Endodermal cell (in vitro differentiated cells): Measurements from ENCODE around the gene ACVR1C. TPM values are rescaled to one million over a fixed set of nuclear protein-coding genes. Genes with fewer than 3 reads are reported as not detected.
A peak's percentile ranks its signal among the peaks of the same experiment; 100 is the strongest.

Experiments used
- DNase-seq: peaks from one replicate; pipeline ENCODE4 v3.0.0-alpha.2; 2017
- H3K27ac ChIP-seq: 2 replicates; pipeline ENCODE4 v1.5.1; 2013; ENCODE audit warnings: mild to moderate bottlenecking, low read depth, low read length, moderate library complexity
- H3K27me3 ChIP-seq: 2 replicates; pipeline ENCODE4 v1.6.1; 2013; ENCODE audit warnings: mild to moderate bottlenecking, low read length, moderate library complexity; ENCODE audit not compliant: insufficient read depth, control insufficient read depth, poor library complexity, severe bottlenecking
- H3K36me3 ChIP-seq: 2 replicates; pipeline ENCODE4 v1.7.0; 2013; ENCODE audit warnings: mild to moderate bottlenecking, low read length, moderate library complexity; ENCODE audit not compliant: control insufficient read depth, insufficient read depth
- H3K4me1 ChIP-seq: one replicate; pipeline ENCODE4 v1.7.0; 2013; ENCODE audit warnings: low read length; ENCODE audit not compliant: control insufficient read depth, insufficient read depth
- H3K4me3 ChIP-seq: 2 replicates; pipeline ENCODE4 v1.5.1; 2013; ENCODE audit warnings: mild to moderate bottlenecking, low read length, moderate library complexity
- H3K9ac ChIP-seq: 2 replicates; pipeline ENCODE4 v1.6.1; 2013; ENCODE audit warnings: mild to moderate bottlenecking, low read length, moderate library complexity; ENCODE audit not compliant: poor library complexity, severe bottlenecking; ENCODE audit errors: extremely low read depth
- H3K9me3 ChIP-seq: 2 replicates; pipeline ENCODE4 v1.6.1; 2013; ENCODE audit warnings: mild to moderate bottlenecking, low read length, moderate library complexity; ENCODE audit not compliant: control insufficient read depth
- H3K27ac Mint-ChIP-seq: 2 replicates; pipeline ENCODE4 v1.8.0; 2020; ENCODE audit warnings: mixed read lengths
- H3K27me3 Mint-ChIP-seq: 2 replicates; pipeline ENCODE4 v1.8.0; 2021; ENCODE audit warnings: mild to moderate bottlenecking, mixed read lengths; ENCODE audit not compliant: insufficient read depth
- H3K36me3 Mint-ChIP-seq: 2 replicates; pipeline ENCODE4 v1.8.0; 2020; ENCODE audit warnings: low read depth, mixed read lengths
- H3K4me1 Mint-ChIP-seq: 2 replicates; pipeline ENCODE4 v1.8.0; 2020; ENCODE audit warnings: mixed read lengths
- H3K4me3 Mint-ChIP-seq: 2 replicates; pipeline ENCODE4 v1.8.0; 2020; ENCODE audit warnings: mild to moderate bottlenecking, moderate library complexity, mixed read lengths
- H3K9me3 Mint-ChIP-seq: 2 replicates; pipeline ENCODE4 v1.8.0; 2020; ENCODE audit warnings: mild to moderate bottlenecking, mixed read lengths
- WGBS, 2 experiments: methylation state at CpG; one replicate each; pipeline versions ENCODE4 v1.1.5 to v1.1.7; 2013; ENCODE audit warnings: missing lambda C conversion rate in 2 of 2, mixed read lengths in 1 of 2; ENCODE audit not compliant: insufficient coverage in 1 of 2, insufficient read length in 1 of 2; 5-methylcytosine and 5-hydroxymethylcytosine counted together
- total RNA-seq, 2 donors: library from RNA; stranded (reverse); fragmentation: NEBNext Ultra II Directional in 1 of 2; extraction: Animal tissue kit (Norgen Biotek cat#: 25700) in 1 of 2; gene quantifications; 2 replicates in 1 of 2; 3 replicates in 1 of 2; pipeline ENCODE4 v1.2.1, GENCODE V29; 2021
- TF ChIP-seq, protein P1 (sequence below): fragments of 200-600 bp; sonication (generic); conservative IDR thresholded peaks from 2 replicates; pipeline ENCODE4 v1.5.0; 2021; ENCODE audit warnings: antibody characterized with exemption, mild to moderate bottlenecking

ACVR1C gene
- total RNA-seq, 2 donors from 2014 or later, result 0.59 to 0.69 TPM

DNA sequence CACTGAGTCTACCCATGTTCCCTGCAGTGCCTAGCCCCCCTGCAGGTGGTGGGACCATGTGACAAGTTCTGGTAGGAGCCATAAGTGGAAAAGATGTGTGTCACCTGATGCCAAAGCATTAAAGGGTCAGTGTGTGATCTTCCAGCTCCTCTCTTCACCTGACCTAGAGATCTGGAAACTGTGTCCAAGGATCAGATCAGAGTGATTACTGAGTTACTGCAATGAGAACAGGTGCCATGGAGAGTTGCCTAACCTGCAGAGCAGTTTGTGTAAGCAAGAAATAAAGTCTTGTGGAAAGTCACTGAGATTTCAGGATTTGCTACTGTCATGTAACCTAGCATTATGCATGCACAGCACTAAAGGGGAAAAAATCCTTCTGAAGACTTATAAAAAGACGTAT, 90.6 kb downstream of the ACVR1C start:
- Mint-ChIP-seq H3K27ac (peak overlapping the region; percentile 27), H3K4me1 (no peaks in the 10 kb centered on the region), H3K27me3 (no peaks in the 10 kb centered on the region), H3K4me3 (no peak overlapping the region), H3K9me3 (no peaks in the 10 kb centered on the region), H3K36me3 (no peaks in the 10 kb centered on the region)
- H3K36me3 ChIP-seq, result no peaks in the 10 kb centered on the region
- no peak overlapping the region for H3K4me3 ChIP-seq
- no peaks in the 10 kb centered on the region for H3K27me3 ChIP-seq
- DNase-seq, result no peak
- no CpG with 5 or more reads among the region's 1 CpG for WGBS, 2 experiments
- H3K9me3 ChIP-seq, result no peaks in the 10 kb centered on the region
- H3K27ac ChIP-seq, result no peak overlapping the region
- no peaks in the 10 kb centered on the region for H3K4me1 ChIP-seq
- TF ChIP-seq, protein P1, sequence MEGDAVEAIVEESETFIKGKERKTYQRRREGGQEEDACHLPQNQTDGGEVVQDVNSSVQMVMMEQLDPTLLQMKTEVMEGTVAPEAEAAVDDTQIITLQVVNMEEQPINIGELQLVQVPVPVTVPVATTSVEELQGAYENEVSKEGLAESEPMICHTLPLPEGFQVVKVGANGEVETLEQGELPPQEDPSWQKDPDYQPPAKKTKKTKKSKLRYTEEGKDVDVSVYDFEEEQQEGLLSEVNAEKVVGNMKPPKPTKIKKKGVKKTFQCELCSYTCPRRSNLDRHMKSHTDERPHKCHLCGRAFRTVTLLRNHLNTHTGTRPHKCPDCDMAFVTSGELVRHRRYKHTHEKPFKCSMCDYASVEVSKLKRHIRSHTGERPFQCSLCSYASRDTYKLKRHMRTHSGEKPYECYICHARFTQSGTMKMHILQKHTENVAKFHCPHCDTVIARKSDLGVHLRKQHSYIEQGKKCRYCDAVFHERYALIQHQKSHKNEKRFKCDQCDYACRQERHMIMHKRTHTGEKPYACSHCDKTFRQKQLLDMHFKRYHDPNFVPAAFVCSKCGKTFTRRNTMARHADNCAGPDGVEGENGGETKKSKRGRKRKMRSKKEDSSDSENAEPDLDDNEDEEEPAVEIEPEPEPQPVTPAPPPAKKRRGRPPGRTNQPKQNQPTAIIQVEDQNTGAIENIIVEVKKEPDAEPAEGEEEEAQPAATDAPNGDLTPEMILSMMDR, result no peak
- H3K9ac ChIP-seq, result no peak overlapping the region

DNA sequence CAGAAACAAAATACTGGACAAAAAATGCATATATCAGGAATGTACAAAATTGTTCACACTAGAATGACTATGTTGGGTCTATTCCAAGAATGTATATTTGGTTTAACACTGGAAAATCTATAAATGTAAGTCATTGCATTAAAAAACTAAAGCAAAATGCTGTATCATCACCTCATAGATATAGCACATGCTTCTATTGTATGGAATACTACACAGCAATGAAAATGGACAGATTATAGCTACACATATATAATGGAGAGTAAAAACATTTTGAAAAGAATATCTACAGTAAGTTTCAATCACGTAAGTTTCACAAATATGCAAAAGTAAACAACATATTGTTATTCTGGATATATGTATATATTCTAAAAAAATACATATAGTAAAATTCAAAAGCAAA, 91.8 kb downstream of the ACVR1C start:
- H3K27me3 Mint-ChIP-seq, result no peaks in the 10 kb centered on the region
- H3K27ac ChIP-seq, result no peak overlapping the region

DNA sequence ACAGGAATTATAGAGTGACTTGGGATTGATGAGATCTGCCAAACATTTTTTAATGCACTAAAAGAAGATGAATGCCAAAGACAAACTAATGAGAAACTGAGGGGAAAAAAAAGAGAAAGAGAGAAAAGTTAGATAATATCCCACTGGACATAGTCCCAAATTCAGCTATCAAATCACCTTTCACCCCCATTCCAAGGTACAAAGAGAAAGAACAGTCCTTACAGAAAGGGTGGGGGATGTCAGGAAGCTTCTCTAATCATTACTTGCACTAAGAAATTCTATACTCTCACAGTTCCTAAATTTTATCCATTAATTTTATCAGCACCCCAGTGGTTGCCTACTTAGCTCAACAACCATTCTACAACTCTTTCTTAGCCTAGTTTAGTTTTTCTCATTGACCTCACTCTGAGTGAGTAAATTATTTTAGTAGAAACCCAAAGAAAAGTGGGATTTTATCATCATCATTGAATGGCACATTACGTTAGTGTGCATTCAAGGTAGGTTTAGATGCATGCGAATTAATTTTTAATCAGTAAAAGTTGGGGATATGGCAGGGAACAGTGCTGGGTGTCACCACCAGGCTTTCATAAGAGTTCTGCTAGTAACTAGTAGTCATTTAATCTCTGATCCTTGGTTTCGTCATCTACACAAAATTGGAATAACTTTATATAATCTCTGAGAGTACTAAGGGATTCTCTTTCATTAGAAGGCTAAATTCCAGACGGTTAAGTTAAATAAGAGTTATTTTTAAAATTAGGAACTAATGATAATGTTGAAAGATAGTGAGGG, 99.5 kb downstream of the ACVR1C start:
- H3K27me3 ChIP-seq, result no peaks in the 10 kb centered on the region
- Mint-ChIP-seq H3K36me3 (no peaks in the 10 kb centered on the region), H3K9me3 (no peaks in the 10 kb centered on the region), H3K27me3 (no peaks in the 10 kb centered on the region), H3K4me1 (no peaks in the 10 kb centered on the region), H3K4me3 (no peak overlapping the region), H3K27ac (no peak overlapping the region)
- TF ChIP-seq, protein P1, result no peak
- no peak overlapping the region for H3K9ac ChIP-seq
- H3K27ac ChIP-seq, result no peak overlapping the region
- H3K9me3 ChIP-seq, result no peaks in the 10 kb centered on the region
- no peaks in the 10 kb centered on the region for H3K36me3 ChIP-seq
- DNase-seq, result no peak
- 91 to 100% methylated on average over 2 to 4 of the region's 4 CpGs for WGBS, 2 experiments
- H3K4me1 ChIP-seq, result no peaks in the 10 kb centered on the region
- H3K4me3 ChIP-seq, result no peak overlapping the region

More for the DNA sequence above, 91.8 kb downstream of the ACVR1C start:
- WGBS, 2 experiments, result no CpG with 5 or more reads among the region's 1 CpG
- Histone ChIP-seq H3K9me3 (no peaks in the 10 kb centered on the region), H3K4me3 (no peak overlapping the region), H3K4me1 (no peaks in the 10 kb centered on the region), H3K27me3 (no peaks in the 10 kb centered on the region), H3K36me3 (no peaks in the 10 kb centered on the region), H3K9ac (no peak overlapping the region)
- DNase-seq, result no peak
- Mint-ChIP-seq H3K27ac (no peak overlapping the region), H3K4me3 (no peak overlapping the region), H3K4me1 (no peaks in the 10 kb centered on the region), H3K9me3 (no peaks in the 10 kb centered on the region), H3K36me3 (no peaks in the 10 kb centered on the region)
- TF ChIP-seq, protein P1, result no peak
